ENCODE results near the gene EFTUD2. TPM values are rescaled to one million over a fixed set of nuclear protein-coding genes. Genes with fewer than 3 reads are reported as not detected.
"Not testable (repeated sequence)": the region's sequence is repeated elsewhere in the genome, so short reads cannot be mapped to it uniquely, and the experiment has no call there.

Gene EFTUD2
- total RNA-seq, 1 experiment from 2014 or later: 162 TPM

DNA sequence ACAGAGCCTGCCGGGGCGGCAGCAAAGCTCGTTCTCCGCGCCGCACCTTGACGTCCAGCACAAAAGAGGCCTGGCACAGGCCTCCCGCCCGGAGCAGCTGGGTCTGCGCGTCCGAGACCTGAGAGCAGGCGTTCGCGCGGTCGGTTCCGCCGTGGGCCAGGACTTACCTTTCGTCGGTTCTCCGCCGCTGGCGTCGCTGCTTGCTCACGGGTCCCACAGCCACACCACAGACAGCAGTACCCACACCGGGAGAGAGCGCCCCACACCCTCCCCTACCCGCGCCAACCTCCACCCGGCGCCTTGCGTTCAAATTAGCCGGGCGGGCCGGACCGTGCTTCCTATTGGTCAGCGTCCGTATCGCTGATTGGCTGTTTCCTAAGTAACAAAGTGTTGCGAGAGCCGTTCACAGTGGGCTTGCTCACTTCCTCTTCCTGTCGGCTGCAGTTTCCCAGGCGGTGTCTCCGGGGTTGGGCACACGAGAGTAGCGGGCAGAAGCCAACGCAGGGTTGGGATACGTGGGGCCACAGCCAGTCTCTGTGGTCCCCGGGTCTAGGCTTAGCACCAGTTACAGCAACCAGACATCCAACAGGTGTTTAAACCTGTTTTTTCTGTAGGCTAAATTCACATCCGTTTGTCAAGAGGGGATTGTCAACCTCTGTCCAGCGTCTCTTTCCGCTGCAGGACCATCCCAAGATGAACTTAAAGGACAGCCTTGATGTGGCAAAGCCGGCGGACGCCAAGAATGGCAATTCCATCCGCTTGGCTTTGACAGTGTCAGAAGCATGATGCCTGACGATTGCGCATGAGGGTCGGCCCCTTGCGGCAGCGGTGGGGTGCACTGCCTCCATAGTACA lies 48.4 kb upstream of the EFTUD2 start, which contains the start of gene KIF18B (continued):
- peak; percentile 69; the same call in 1 of the 2 replicates for TF ChIP-seq ZBTB43 (CRISPR knock-in tag; IDR thresholded peaks at IDR 0.05)
- TF ChIP-seq ATF1 (CRISPR knock-in tag; IDR thresholded peaks at IDR 0.05): peak; percentile 45; the same call in 1 of the 2 replicates
- TF ChIP-seq ZBTB21 (CRISPR knock-in tag; IDR thresholded peaks at IDR 0.05; ENCODE audit: borderline replicate concordance): no peak
- TF ChIP-seq, protein P1, sequence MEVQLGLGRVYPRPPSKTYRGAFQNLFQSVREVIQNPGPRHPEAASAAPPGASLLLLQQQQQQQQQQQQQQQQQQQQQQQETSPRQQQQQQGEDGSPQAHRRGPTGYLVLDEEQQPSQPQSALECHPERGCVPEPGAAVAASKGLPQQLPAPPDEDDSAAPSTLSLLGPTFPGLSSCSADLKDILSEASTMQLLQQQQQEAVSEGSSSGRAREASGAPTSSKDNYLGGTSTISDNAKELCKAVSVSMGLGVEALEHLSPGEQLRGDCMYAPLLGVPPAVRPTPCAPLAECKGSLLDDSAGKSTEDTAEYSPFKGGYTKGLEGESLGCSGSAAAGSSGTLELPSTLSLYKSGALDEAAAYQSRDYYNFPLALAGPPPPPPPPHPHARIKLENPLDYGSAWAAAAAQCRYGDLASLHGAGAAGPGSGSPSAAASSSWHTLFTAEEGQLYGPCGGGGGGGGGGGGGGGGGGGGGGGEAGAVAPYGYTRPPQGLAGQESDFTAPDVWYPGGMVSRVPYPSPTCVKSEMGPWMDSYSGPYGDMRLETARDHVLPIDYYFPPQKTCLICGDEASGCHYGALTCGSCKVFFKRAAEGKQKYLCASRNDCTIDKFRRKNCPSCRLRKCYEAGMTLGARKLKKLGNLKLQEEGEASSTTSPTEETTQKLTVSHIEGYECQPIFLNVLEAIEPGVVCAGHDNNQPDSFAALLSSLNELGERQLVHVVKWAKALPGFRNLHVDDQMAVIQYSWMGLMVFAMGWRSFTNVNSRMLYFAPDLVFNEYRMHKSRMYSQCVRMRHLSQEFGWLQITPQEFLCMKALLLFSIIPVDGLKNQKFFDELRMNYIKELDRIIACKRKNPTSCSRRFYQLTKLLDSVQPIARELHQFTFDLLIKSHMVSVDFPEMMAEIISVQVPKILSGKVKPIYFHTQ (CRISPR knock-in tag; IDR thresholded peaks at IDR 0.05): no peak
- peak; percentile 72 for TF ChIP-seq ZNF232 (CRISPR knock-in tag; IDR thresholded peaks at IDR 0.05)
- TF ChIP-seq JAZF1 (CRISPR knock-in tag; IDR thresholded peaks at IDR 0.05): no peak
- TF ChIP-seq CREB1 (CRISPR knock-in tag; IDR thresholded peaks at IDR 0.05): no peak
- TF ChIP-seq NFE2L1 (CRISPR knock-in tag; IDR thresholded peaks at IDR 0.05): peak; percentile 40
- TF ChIP-seq TP53 (CRISPR knock-in tag; IDR thresholded peaks at IDR 0.05): peak; percentile 80; the same call in 1 of the 2 replicates
- peak; percentile 99 for TF ChIP-seq E2F4 (CRISPR knock-in tag; IDR thresholded peaks at IDR 0.05; ENCODE audit: borderline replicate concordance, low read depth)
- TF ChIP-seq CTCF (IDR thresholded peaks at IDR 0.05): no peak
- TF ChIP-seq NR2C2 (CRISPR knock-in tag; IDR thresholded peaks at IDR 0.05): no peak

DNA sequence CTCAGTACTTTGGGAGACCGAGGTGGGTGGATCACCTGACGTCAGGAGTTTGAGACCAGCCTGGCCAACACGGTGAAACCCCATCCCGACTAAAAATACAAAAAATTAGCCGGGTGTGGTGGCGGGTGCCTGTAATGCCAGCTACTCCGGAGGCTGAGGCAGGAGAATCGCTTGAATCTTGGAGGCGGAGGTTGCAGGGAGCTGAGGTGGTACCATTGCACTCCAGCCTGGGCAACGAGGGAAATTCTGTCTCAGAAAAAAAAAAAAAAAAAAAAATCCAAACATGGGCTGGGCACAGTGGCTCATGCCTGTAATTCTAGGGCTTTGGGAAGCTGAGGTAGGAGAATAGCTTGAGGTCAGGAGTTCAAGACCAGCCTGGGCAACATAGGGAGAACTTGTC lies 46.4 kb upstream of the EFTUD2 start:
- Mint-ChIP-seq H3K4me1 (peaks cover 22% of the 10 kb centered on the region), H3K36me3 (peaks cover 26% of the 10 kb centered on the region), H3K4me3 (peak overlapping the region; percentile 95)
- ATAC-seq; POLR2A ChIA-PET; DNase-seq (ENCODE audit: low spot score); H3K9me3 Mint-ChIP-seq; H3K27me3 Mint-ChIP-seq (ENCODE audit: low read depth); H3K27ac Mint-ChIP-seq: not testable (repeated sequence)
- CTCF ChIA-PET: interaction anchor here (0.7 to 1.4 kb wide), 2 partner anchors 16 to 25 kb away, joined by 4 to 7 read pairs; no protein-coding TSS in a partner anchor

DNA sequence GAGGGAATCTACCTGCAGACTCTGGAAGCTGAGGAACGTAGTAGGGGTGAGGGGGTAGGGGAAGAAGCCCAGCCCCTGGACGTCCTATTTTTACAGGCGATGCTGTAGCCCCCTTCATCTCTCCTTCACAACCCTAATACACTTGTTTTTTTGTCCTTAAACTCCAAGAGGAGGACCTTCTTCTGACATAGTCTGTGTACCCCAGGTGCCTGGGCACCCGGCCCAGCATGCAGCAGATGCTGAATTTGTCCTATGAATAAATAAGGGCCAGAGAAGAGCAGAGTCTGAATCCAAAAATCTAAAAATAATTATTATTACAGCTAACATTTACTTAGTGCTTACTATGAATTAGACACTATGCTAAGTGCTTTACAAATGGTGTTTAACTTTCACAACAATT lies 43.2 kb upstream of the EFTUD2 start:
- ATAC-seq: no peak
- no peak for DNase-seq (ENCODE audit: low spot score)
- Mint-ChIP-seq H3K4me1 (peaks cover 21% of the 10 kb centered on the region), H3K27me3 (ENCODE audit: low read depth) (no peaks in the 10 kb centered on the region), H3K27ac (peak overlapping the region; percentile 56; the same call in 1 of the 2 replicates), H3K9me3 (no peaks in the 10 kb centered on the region), H3K36me3 (peaks cover 43% of the 10 kb centered on the region), H3K4me3 (no peak overlapping the region)
- POLR2A ChIA-PET: no interaction called here
- CTCF ChIA-PET: interaction anchor here (1.2 to 1.4 kb wide), 2 partner anchors 22 to 78 kb away, joined by 3 to 5 read pairs; no protein-coding TSS in a partner anchor
- TF ChIP-seq NFE2L1 (CRISPR knock-in tag; IDR thresholded peaks at IDR 0.05): no peak
- no peak for TF ChIP-seq GTF2I (CRISPR knock-in tag; conservative IDR thresholded peaks at IDR 0.05)
- no peak for TF ChIP-seq CTCF (IDR thresholded peaks at IDR 0.05)
- no peak for TF ChIP-seq SMAD4 (CRISPR knock-in tag; IDR thresholded peaks at IDR 0.05)
- TF ChIP-seq MYBL2 (CRISPR knock-in tag; IDR thresholded peaks at IDR 0.05): no peak
- no peak for TF ChIP-seq ZNF671 (CRISPR knock-in tag; IDR thresholded peaks at IDR 0.05)
- no peak for TF ChIP-seq OVOL2 (CRISPR knock-in tag; IDR thresholded peaks at IDR 0.05; ENCODE audit: borderline replicate concordance)
- TF ChIP-seq, protein P2, sequence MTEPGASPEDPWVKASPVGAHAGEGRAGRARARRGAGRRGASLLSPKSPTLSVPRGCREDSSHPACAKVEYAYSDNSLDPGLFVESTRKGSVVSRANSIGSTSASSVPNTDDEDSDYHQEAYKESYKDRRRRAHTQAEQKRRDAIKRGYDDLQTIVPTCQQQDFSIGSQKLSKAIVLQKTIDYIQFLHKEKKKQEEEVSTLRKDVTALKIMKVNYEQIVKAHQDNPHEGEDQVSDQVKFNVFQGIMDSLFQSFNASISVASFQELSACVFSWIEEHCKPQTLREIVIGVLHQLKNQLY (CRISPR knock-in tag; IDR thresholded peaks at IDR 0.05): no peak
- no peak for TF ChIP-seq RORB (CRISPR knock-in tag; IDR thresholded peaks at IDR 0.05)

Data from WTC11 (cell line).